ENCODE data around the gene MRPL42. TPM values are rescaled to one million over a fixed set of nuclear protein-coding genes. Genes with fewer than 3 reads are reported as not detected.
A peak's percentile ranks its signal among the peaks of the same experiment; 100 is the strongest.

The MRPL42 gene
- total and polyA plus RNA-seq, 4 experiments from 2014 or later: 40.1 to 92.8 (median 59.4) TPM

DNA sequence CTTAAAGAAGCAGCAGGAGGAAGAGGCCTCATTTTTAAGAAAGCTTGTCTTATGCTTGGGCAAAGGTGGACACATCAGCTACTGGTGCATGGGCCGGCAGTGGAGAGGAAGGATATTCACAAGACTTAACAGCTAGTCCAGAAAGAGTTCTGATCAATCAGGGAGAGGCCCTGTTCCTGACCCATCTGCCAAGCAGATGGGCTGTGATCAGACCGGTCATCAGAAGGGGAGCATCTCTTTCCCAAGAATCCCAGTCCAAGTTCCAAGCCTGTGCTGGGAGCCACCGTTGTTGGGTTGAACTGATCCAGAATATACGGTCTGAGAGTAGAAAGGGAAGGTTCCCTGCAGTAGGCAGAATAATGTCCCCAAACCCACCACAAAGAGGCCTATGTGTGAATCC lies 72.5 kb downstream of the MRPL42 start:
- Histone ChIP-seq H3K27me3 (ENCODE audit: insufficient read depth, low read length) (no peaks in the 10 kb centered on the region), H3K27ac (ENCODE audit: low read depth, low read length) (no peak overlapping the region), H3K9me3 (ENCODE audit: control insufficient read depth in 1 of 2, low read length in 2 of 2) (no peaks in the 10 kb centered on the region), H3K4me3 (ENCODE audit: low read length in 2 of 2) (no peak overlapping the region), H3K36me3 (ENCODE audit: insufficient read depth, low read length) (no peaks in the 10 kb centered on the region), H3K4me1 (ENCODE audit: insufficient read depth, low read length) (peaks cover 6% of the 10 kb centered on the region)
- Mint-ChIP-seq H3K9me3 (no peaks in the 10 kb centered on the region), H3K27me3 (no peaks in the 10 kb centered on the region), H3K27ac (peak overlapping the region in 1 of 7 donors; percentile 17), H3K36me3 (peaks cover 11 to 16% of the 10 kb centered on the region in 2 donors), H3K4me3 (peak overlapping the region in 1 of 8 donors; percentile 43), H3K4me1 (peaks cover 3 to 23% (median 14%) of the 10 kb centered on the region in 4 donors)
- no peak for DNase-seq
- intact Hi-C loops (cut with micrococcal nuclease): no loop called here
- ChIA-PET POLR2A (ENCODE audit: partially characterized antibody) (no interaction called here), CTCF (ENCODE audit: partially characterized antibody) (interaction anchor here (5.1 kb wide), 1 partner anchor 563 kb away, joined by 25 read pairs; no protein-coding TSS in a partner anchor)

DNA sequence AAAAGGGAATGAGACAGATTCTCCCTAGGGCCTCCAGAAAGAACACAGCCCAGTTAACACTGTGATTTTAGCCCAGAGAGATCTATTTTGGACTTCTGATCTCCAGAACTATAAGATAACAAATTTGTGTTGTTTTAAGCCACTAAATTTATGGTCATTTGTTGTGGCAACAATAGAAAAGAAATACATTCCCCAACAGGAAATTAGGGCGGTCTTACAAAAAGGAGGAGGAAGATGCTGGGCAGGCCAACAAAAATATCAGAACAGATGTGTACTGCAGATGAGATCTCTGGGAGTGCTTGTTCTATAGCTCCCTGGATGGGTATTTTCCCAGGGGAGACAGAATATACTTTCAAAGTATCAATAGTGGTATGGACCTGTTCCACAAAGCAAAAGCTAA lies 73.2 kb downstream of the MRPL42 start:
- POLR2A ChIA-PET (ENCODE audit: partially characterized antibody): no interaction called here
- peaks cover 3 to 23% (median 14%) of the 10 kb centered on the region in 4 donors for H3K4me1 Mint-ChIP-seq

GRCh38 chr12:93541578-93542225 lies 74.4 kb downstream of the MRPL42 start:
- DNase-seq: no peak
- intact Hi-C loops (cut with micrococcal nuclease): no loop called here
- Histone ChIP-seq H3K36me3 (ENCODE audit: insufficient read depth, low read length) (no peaks in the 10 kb centered on the region), H3K4me3 (ENCODE audit: low read length in 2 of 2) (no peak overlapping the region), H3K27me3 (ENCODE audit: insufficient read depth, low read length) (no peaks in the 10 kb centered on the region), H3K27ac (ENCODE audit: low read depth, low read length) (no peak overlapping the region), H3K4me1 (ENCODE audit: insufficient read depth, low read length) (peaks cover 6% of the 10 kb centered on the region), H3K9me3 (ENCODE audit: control insufficient read depth in 1 of 2, low read length in 2 of 2) (no peaks in the 10 kb centered on the region)
- Mint-ChIP-seq H3K4me3 (peak overlapping the region in 2 of 8 donors; percentile 9 to 10), H3K9me3 (no peaks in the 10 kb centered on the region), H3K36me3 (peaks cover 14 to 19% of the 10 kb centered on the region in 2 donors), H3K27me3 (no peaks in the 10 kb centered on the region), H3K4me1 (peaks cover 2 to 12% (median 9%) of the 10 kb centered on the region in 4 donors), H3K27ac (peak overlapping the region in 2 of 7 donors; percentile 64 to 80)
- ChIA-PET POLR2A (ENCODE audit: partially characterized antibody) (no interaction called here), CTCF (ENCODE audit: partially characterized antibody) (interaction anchor here (0.8 kb wide), 1 partner anchor 27 kb away, joined by 3 read pairs; no protein-coding TSS in a partner anchor)

More for the DNA sequence above, 73.2 kb downstream of the MRPL42 start:
- H3K27ac Mint-ChIP-seq: peak overlapping the region in 1 of 7 donors; percentile 11
- peaks cover 14 to 19% of the 10 kb centered on the region in 2 donors for H3K36me3 Mint-ChIP-seq
- H3K4me3 ChIP-seq (ENCODE audit: low read length in 2 of 2): no peak overlapping the region
- no peaks in the 10 kb centered on the region for H3K9me3 ChIP-seq (ENCODE audit: control insufficient read depth in 1 of 2, low read length in 2 of 2)
- peaks cover 6% of the 10 kb centered on the region for H3K4me1 ChIP-seq (ENCODE audit: insufficient read depth, low read length)
- peak overlapping the region in 1 of 8 donors; percentile 15 for H3K4me3 Mint-ChIP-seq
- CTCF ChIA-PET (ENCODE audit: partially characterized antibody): interaction anchor here (5.1 kb wide), 1 partner anchor 562 kb away, joined by 25 read pairs; no protein-coding TSS in a partner anchor
- no peaks in the 10 kb centered on the region for H3K27me3 Mint-ChIP-seq
- H3K27me3 ChIP-seq (ENCODE audit: insufficient read depth, low read length): no peaks in the 10 kb centered on the region
- intact Hi-C loops (cut with micrococcal nuclease): no loop called here
- no peak overlapping the region for H3K27ac ChIP-seq (ENCODE audit: low read depth, low read length)
- no peak for DNase-seq
- no peaks in the 10 kb centered on the region for H3K36me3 ChIP-seq (ENCODE audit: insufficient read depth, low read length)
- no peaks in the 10 kb centered on the region for H3K9me3 Mint-ChIP-seq

DNA sequence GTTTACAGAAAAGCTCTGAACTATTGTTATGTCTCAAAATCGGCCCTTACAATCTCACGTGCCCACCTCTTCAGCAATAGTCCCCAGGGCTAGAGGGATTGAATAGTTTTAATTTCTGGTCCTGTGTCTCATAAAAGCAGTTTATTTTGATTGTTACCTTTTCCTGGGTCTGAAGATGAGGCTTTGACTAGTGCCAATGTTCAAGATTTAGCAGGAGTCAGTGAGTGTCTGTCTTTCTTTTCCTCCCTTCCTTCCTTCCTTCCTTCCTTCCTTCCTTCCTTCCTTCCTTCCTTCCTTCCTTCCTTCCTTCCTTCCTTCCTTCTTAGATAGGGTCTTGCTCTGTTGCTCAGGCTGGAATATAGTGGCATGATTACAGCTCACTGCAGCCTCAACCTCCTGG lies 80.5 kb downstream of the MRPL42 start:
- no peak for DNase-seq
- H3K27ac ChIP-seq (ENCODE audit: low read depth, low read length): no peak overlapping the region
- CTCF ChIA-PET (ENCODE audit: partially characterized antibody): interaction anchor here (1.2 kb wide), 1 partner anchor 22 kb away, joined by 3 read pairs; no protein-coding TSS in a partner anchor
- Mint-ChIP-seq H3K4me1 (peaks cover 0 to 4% (median 0%) of the 10 kb centered on the region in 4 donors), H3K9me3 (no peaks in the 10 kb centered on the region), H3K27ac (no peak overlapping the region), H3K27me3 (no peaks in the 10 kb centered on the region), H3K36me3 (peaks cover 12 to 34% of the 10 kb centered on the region in 2 donors), H3K4me3 (no peak overlapping the region)
- no peak overlapping the region for H3K4me3 ChIP-seq (ENCODE audit: low read length in 2 of 2)
- POLR2A ChIA-PET (ENCODE audit: partially characterized antibody): no interaction called here
- H3K4me1 ChIP-seq (ENCODE audit: insufficient read depth, low read length): no peaks in the 10 kb centered on the region
- no peaks in the 10 kb centered on the region for H3K36me3 ChIP-seq (ENCODE audit: insufficient read depth, low read length)
- no peaks in the 10 kb centered on the region for H3K9me3 ChIP-seq (ENCODE audit: control insufficient read depth in 1 of 2, low read length in 2 of 2)
- intact Hi-C loops (cut with micrococcal nuclease): no loop called here
- no peaks in the 10 kb centered on the region for H3K27me3 ChIP-seq (ENCODE audit: insufficient read depth, low read length)

GRCh38 chr12:93549174-93549573 lies 81.9 kb downstream of the MRPL42 start:
- Histone ChIP-seq H3K4me3 (ENCODE audit: low read length in 2 of 2) (no peak overlapping the region), H3K36me3 (ENCODE audit: insufficient read depth, low read length) (no peaks in the 10 kb centered on the region), H3K27ac (ENCODE audit: low read depth, low read length) (no peak overlapping the region), H3K9me3 (ENCODE audit: control insufficient read depth in 1 of 2, low read length in 2 of 2) (no peaks in the 10 kb centered on the region), H3K27me3 (ENCODE audit: insufficient read depth, low read length) (no peaks in the 10 kb centered on the region), H3K4me1 (ENCODE audit: insufficient read depth, low read length) (no peaks in the 10 kb centered on the region)
- Mint-ChIP-seq H3K4me3 (no peak overlapping the region), H3K36me3 (peaks cover 6 to 26% of the 10 kb centered on the region in 2 donors), H3K9me3 (no peaks in the 10 kb centered on the region), H3K4me1 (peaks cover 0 to 4% (median 0%) of the 10 kb centered on the region in 4 donors), H3K27me3 (no peaks in the 10 kb centered on the region), H3K27ac (no peak overlapping the region)
- DNase-seq: no peak
- POLR2A ChIA-PET (ENCODE audit: partially characterized antibody): no interaction called here
- intact Hi-C loops (cut with micrococcal nuclease): no loop called here
- CTCF ChIA-PET (ENCODE audit: partially characterized antibody): interaction anchor here (1.7 kb wide), 1 partner anchor 553 kb away, joined by 4 read pairs; no protein-coding TSS in a partner anchor

- H3K4me3 Mint-ChIP-seq: no peak overlapping the region
- no peaks in the 10 kb centered on the region for H3K9me3 Mint-ChIP-seq
- DNase-seq: no peak
- CTCF ChIA-PET (ENCODE audit: partially characterized antibody): no interaction called here
- no peaks in the 10 kb centered on the region for H3K27me3 ChIP-seq (ENCODE audit: insufficient read depth, low read length)
- H3K4me1 Mint-ChIP-seq: peaks cover 0 to 4% (median 0%) of the 10 kb centered on the region in 4 donors
- no peak overlapping the region for H3K4me3 ChIP-seq (ENCODE audit: low read length in 2 of 2)
- peaks cover 0 to 22% of the 10 kb centered on the region in 2 donors for H3K36me3 Mint-ChIP-seq
- no peaks in the 10 kb centered on the region for H3K36me3 ChIP-seq (ENCODE audit: insufficient read depth, low read length)
- H3K27ac Mint-ChIP-seq: peak overlapping the region in 1 of 7 donors; percentile 18
- no peaks in the 10 kb centered on the region for H3K27me3 Mint-ChIP-seq
- intact Hi-C loops (cut with micrococcal nuclease): no loop called here
- POLR2A ChIA-PET (ENCODE audit: partially characterized antibody): no interaction called here
- no peaks in the 10 kb centered on the region for H3K4me1 ChIP-seq (ENCODE audit: insufficient read depth, low read length)
- H3K9me3 ChIP-seq (ENCODE audit: control insufficient read depth in 1 of 2, low read length in 2 of 2): no peaks in the 10 kb centered on the region
- H3K27ac ChIP-seq (ENCODE audit: low read depth, low read length): no peak overlapping the region
Measured at GRCh38 chr12:93550748-93551611, 83.7 kb downstream of the MRPL42 start.

GRCh38 chr12:93552427-93552826 lies 85.1 kb downstream of the MRPL42 start:
- H3K4me1 ChIP-seq (ENCODE audit: insufficient read depth, low read length): no peaks in the 10 kb centered on the region
- DNase-seq: no peak
- Mint-ChIP-seq H3K9me3 (no peaks in the 10 kb centered on the region), H3K4me1 (peaks cover 0 to 4% (median 0%) of the 10 kb centered on the region in 4 donors), H3K27ac (no peak overlapping the region), H3K36me3 (peaks cover 0 to 26% of the 10 kb centered on the region in 2 donors), H3K27me3 (no peaks in the 10 kb centered on the region), H3K4me3 (no peak overlapping the region)
- H3K9me3 ChIP-seq (ENCODE audit: control insufficient read depth in 1 of 2, low read length in 2 of 2): no peaks in the 10 kb centered on the region
- H3K4me3 ChIP-seq (ENCODE audit: low read length in 2 of 2): no peak overlapping the region
- H3K27me3 ChIP-seq (ENCODE audit: insufficient read depth, low read length): no peaks in the 10 kb centered on the region
- ChIA-PET CTCF (ENCODE audit: partially characterized antibody) (interaction anchor here (1.3 kb wide), 1 partner anchor 549 kb away, joined by 4 read pairs; no protein-coding TSS in a partner anchor), POLR2A (ENCODE audit: partially characterized antibody) (interaction anchor here (0.7 kb wide), 1 partner anchor 966 kb away, joined by 3 read pairs; no protein-coding TSS in a partner anchor)
- no peak overlapping the region for H3K27ac ChIP-seq (ENCODE audit: low read depth, low read length)
- no peaks in the 10 kb centered on the region for H3K36me3 ChIP-seq (ENCODE audit: insufficient read depth, low read length)
- intact Hi-C loops (cut with micrococcal nuclease): no loop called here
